GM23248 (cell line): ENCODE measurements around the gene ZNF419.

Experiments
- EZH2 ChIP-seq: fragments of 200-600 bp; sonication (generic); IDR thresholded peaks from 2 replicates; pipeline ENCODE4 v1.6.1; 2018; ENCODE audit warnings: antibody characterized with exemption, mild to moderate bottlenecking; ENCODE audit not compliant: insufficient read depth, poor library complexity, severe bottlenecking
- EZH2phosphoT487 ChIP-seq: fragments of 200-600 bp; sonication (generic); IDR thresholded peaks from 2 replicates; pipeline ENCODE4 v1.6.1; 2018; ENCODE audit warnings: antibody characterized with exemption, moderate library complexity, mild to moderate bottlenecking, low read depth; ENCODE audit not compliant: insufficient read depth

DNA sequence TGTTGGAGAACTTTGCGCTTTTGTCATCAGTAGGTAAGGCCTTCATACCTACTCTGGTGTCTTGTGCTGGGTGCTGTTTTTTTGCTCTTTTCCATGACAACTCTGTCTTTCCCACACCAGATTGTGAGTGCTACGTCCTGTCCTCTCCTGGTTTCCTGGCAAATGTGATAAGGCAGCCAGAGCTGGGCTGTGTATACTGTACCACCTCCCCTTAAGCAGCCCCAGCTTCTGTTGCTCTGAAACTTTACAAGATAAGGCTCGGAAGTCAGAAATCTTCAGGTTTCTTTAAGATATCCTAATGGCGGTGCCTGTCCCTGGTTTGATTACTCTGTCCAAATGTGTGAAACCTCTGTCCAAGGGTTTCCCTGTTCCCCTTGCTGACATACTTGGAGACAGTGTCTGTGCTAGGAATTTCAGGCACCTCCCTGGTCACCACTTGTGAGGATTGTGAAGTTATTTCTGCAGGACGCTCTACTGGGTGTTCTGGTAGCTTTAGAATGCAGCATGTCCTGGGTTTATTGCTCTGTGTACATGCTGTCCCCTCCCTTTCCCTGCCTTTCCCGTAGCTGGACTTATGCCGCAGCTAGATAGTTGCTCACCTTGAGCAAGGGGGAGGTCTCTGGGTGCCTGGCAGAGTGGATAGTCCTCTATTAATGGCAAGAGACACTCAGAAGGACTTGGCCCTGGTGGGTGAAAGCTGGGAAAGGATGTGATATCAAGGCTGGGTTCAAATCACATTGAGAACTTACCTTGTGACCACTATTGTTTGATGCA, 45.4 kb upstream of the ZNF419 start:
- TF ChIP-seq EZH2 = no peak
- TF ChIP-seq EZH2phosphoT487 = no peak
